Endothelial cell of umbilical vein (primary cell): ENCODE data around the gene NEK3. TPM values are rescaled to one million over a fixed set of nuclear protein-coding genes. Genes with fewer than 3 reads are reported as not detected.
"Not testable (repeated sequence)": the region's sequence is repeated elsewhere in the genome, so short reads cannot be mapped to it uniquely, and the experiment has no call there.

Source experiments
- Bru-seq: library from RNA; stranded (reverse); fragments of 400-500 nt; gene quantifications from one replicate; lab custom pipeline; 2021; lab: Mats Ljungman, UMichigan
- BruChase-seq, 2 experiments: library from RNA; stranded (reverse); fragments of 400-500 nt; gene quantifications; one replicate each; lab custom pipeline; 2021; lab: Mats Ljungman, UMichigan
- BruUV-seq: library from RNA; stranded (reverse); fragments of 400-500 nt; replicated peaks from 2 replicates; lab custom pipeline; 2021; lab: Mats Ljungman, UMichigan
- CTCF ChIA-PET: fragments of 300-600, 350-600 bp; sonication (Branson Sonifier 250); formaldehyde crosslinking; loops from one replicate; lab custom pipeline; 2021; ENCODE audit warnings: antibody characterized with exemption, inconsistent platforms; lab: Charles Lee
- POLR2A ChIA-PET: fragments of 300-600, 350-600 bp; sonication (Branson Sonifier 250); formaldehyde crosslinking; loops from one replicate; lab custom pipeline; 2021; ENCODE audit warnings: antibody characterized with exemption, inconsistent platforms; lab: Charles Lee
- DNase-seq: peaks from one replicate; pipeline ENCODE4 v3.0.0-alpha.2; 2011; ENCODE audit warnings: low read depth, low spot score
- FAIRE-seq: peaks from 2 replicates; lab custom pipeline; 2011; peaks lifted over from hg19 to GRCh38; lab: Jason Lieb, UNC
- H2AFZ ChIP-seq: 2 replicates; pipeline ENCODE4 v1.6.0; 2012; ENCODE audit warnings: low read depth, low read length, control low read depth, inconsistent platforms
- H3K27ac ChIP-seq: 2 replicates; pipeline ENCODE4 v1.5.1; 2011; ENCODE audit warnings: low read depth, mild to moderate bottlenecking, control low read depth, low read length, moderate library complexity; ENCODE audit not compliant: insufficient read depth
- H3K27me3 ChIP-seq, 2 experiments: 2 replicates each; pipeline versions ENCODE4 v1.6.0 to v1.6.1; 2011; ENCODE audit warnings: low read length in 2 of 2, mixed read lengths in 1 of 2; ENCODE audit not compliant: control insufficient read depth in 2 of 2, insufficient read depth in 2 of 2
- H3K36me3 ChIP-seq, 2 experiments: 2 replicates in 1 of 2; 3 replicates in 1 of 2; pipeline ENCODE4 v1.5.1; 2011; ENCODE audit warnings: low read length in 2 of 2, mild to moderate bottlenecking in 1 of 2, moderate library complexity in 1 of 2; ENCODE audit not compliant: control insufficient read depth in 2 of 2, insufficient read depth in 2 of 2; ENCODE audit errors: extremely low read depth in 1 of 2
- H3K4me1 ChIP-seq: 3 replicates; pipeline ENCODE4 v1.5.1; 2011; ENCODE audit warnings: mild to moderate bottlenecking, low read length; ENCODE audit not compliant: control insufficient read depth, insufficient read depth; ENCODE audit errors: extremely low read depth
- H3K4me2 ChIP-seq: 2 replicates; pipeline ENCODE4 v1.6.1; 2011; ENCODE audit warnings: low read length, control low read depth, mixed read lengths; ENCODE audit not compliant: insufficient read depth
- H3K4me3 ChIP-seq, 3 experiments: fragments of 200-600 bp in 1 of 3; sonication (generic), shearing (Covaris generic) in 1 of 3; replicated peaks in 1 of 3; 2 replicates each; pipeline ENCODE4 v1.5.1; 2011 to 2016; ENCODE audit warnings: control low read depth in 3 of 3, low read length in 3 of 3, mild to moderate bottlenecking in 2 of 3, inconsistent platforms in 1 of 3, low read depth in 1 of 3, moderate library complexity in 1 of 3; ENCODE audit not compliant: insufficient read depth in 1 of 3
- H3K79me2 ChIP-seq: 2 replicates; pipeline ENCODE4 v1.6.0; 2012; ENCODE audit warnings: low read length, inconsistent platforms; ENCODE audit not compliant: control insufficient read depth, insufficient read depth
- H3K9ac ChIP-seq: replicated peaks from 2 replicates; pipeline ENCODE3; 2011; ENCODE audit warnings: low read length, control low read depth; ENCODE audit not compliant: insufficient read depth; ENCODE audit errors: extremely low read depth
- H3K9me1 ChIP-seq: replicated peaks from 3 replicates; pipeline ENCODE4 v1.6.0; 2011; ENCODE audit warnings: mild to moderate bottlenecking, low read length; ENCODE audit not compliant: control insufficient read depth, insufficient read depth; ENCODE audit errors: extremely low read depth
- H3K9me3 ChIP-seq: replicated peaks from 2 replicates; pipeline ENCODE4 v1.5.1; 2012; ENCODE audit warnings: low read length, inconsistent platforms; ENCODE audit not compliant: control insufficient read depth, insufficient read depth
- H4K20me1 ChIP-seq: replicated peaks from 2 replicates; pipeline ENCODE3; 2011; ENCODE audit warnings: mild to moderate bottlenecking, low read length; ENCODE audit not compliant: control insufficient read depth, insufficient read depth; ENCODE audit errors: extremely low read depth
- FOS ChIP-seq: IDR thresholded peaks from 2 replicates; pipeline ENCODE4 v1.6.1; 2011; ENCODE audit warnings: mild to moderate bottlenecking, low read length, moderate library complexity, borderline replicate concordance; ENCODE audit not compliant: insufficient read depth
- GATA2 ChIP-seq: IDR thresholded peaks from 2 replicates; pipeline ENCODE4 v1.7.0; 2011; ENCODE audit warnings: low read depth, mild to moderate bottlenecking, moderate library complexity, mixed read lengths, low read length; ENCODE audit not compliant: insufficient read length, insufficient read depth
- MYC ChIP-seq: IDR thresholded peaks from one replicate; pipeline ENCODE4 v1.6.1; 2011; ENCODE audit warnings: mild to moderate bottlenecking, low read depth, low read length
- POLR2A ChIP-seq: IDR thresholded peaks from 2 replicates; pipeline ENCODE4 v1.6.1; 2012; ENCODE audit warnings: low read depth, mild to moderate bottlenecking, control low read depth, low read length
- POLR2AphosphoS5 ChIP-seq: IDR thresholded peaks from 2 replicates; pipeline ENCODE4 v1.6.1; 2012; ENCODE audit warnings: low read depth, mild to moderate bottlenecking, control low read depth, low read length, moderate library complexity; ENCODE audit not compliant: insufficient read depth
- dilution Hi-C: fragments of 300-500 bp; cut with MboI; formaldehyde crosslinking; loops from one replicate; pipeline ENCODE4 v1.15.0; 2019; ENCODE audit warnings: low sequenced_read_pairs; ENCODE audit not compliant: extremely low pct_ligation_motif_present
- intact Hi-C: fragments of 100-400 bp; cut with micrococcal nuclease; formaldehyde crosslinking; loops from one replicate; pipeline ENCODE4 v1.10.0; 2022
- long read RNA-seq: library from polyadenylated mRNA; stranded (forward); transcript quantifications from one replicate; pipeline ENCODE4 v2.0.0, GENCODE V29; 2021
- polyA minus RNA-seq, 3 experiments: library from RNA; depleted of rRNA, polyadenylated mRNA; stranded (reverse); fragments of >200 nt; gene quantifications; 1 replicate in 1 of 3; 2 replicates in 2 of 3; pipeline ENCODE4 v1.2.3, GENCODE V29; 2011
- polyA plus RNA-seq, 4 experiments: library from polyadenylated mRNA; depleted of rRNA in 3 of 4; stranded (reverse) in 3 of 4; unstranded in 1 of 4; fragments of >200 nt; gene quantifications; 2 replicates each; pipeline versions ENCODE4 v1.2.1 to v1.2.3, GENCODE V29; 2011 to 2012; ENCODE audit warnings: missing spikeins in 1 of 4
- total RNA-seq: library from RNA; stranded (reverse); gene quantifications from 2 replicates; pipeline ENCODE4 v1.2.3, GENCODE V29; 2021
- TF ChIP-seq, protein P1 (sequence below): IDR thresholded peaks from 2 replicates; pipeline ENCODE4 v1.6.1; 2011; ENCODE audit not compliant: insufficient read depth, insufficient read length
- TF ChIP-seq, protein P2 (sequence below), 2 donors: IDR thresholded peaks; 1 replicate in 1 of 2; 2 replicates in 1 of 2; pipeline ENCODE4 v1.5.1; 2011; ENCODE audit warnings: low read length in 2 of 2, mild to moderate bottlenecking in 2 of 2, moderate library complexity in 2 of 2, control low read depth in 1 of 2, inconsistent platforms in 1 of 2, low read depth in 1 of 2; ENCODE audit not compliant: insufficient read depth in 1 of 2; ENCODE audit errors: extremely low read depth in 1 of 2

The NEK3 gene, protein sequence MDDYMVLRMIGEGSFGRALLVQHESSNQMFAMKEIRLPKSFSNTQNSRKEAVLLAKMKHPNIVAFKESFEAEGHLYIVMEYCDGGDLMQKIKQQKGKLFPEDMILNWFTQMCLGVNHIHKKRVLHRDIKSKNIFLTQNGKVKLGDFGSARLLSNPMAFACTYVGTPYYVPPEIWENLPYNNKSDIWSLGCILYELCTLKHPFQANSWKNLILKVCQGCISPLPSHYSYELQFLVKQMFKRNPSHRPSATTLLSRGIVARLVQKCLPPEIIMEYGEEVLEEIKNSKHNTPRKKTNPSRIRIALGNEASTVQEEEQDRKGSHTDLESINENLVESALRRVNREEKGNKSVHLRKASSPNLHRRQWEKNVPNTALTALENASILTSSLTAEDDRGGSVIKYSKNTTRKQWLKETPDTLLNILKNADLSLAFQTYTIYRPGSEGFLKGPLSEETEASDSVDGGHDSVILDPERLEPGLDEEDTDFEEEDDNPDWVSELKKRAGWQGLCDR
- 13.8 and 23.5 TPM in 2 replicates for total RNA-seq
- polyA plus RNA-seq, result 8.3 and 10.3 TPM in 2 replicates
- polyA plus RNA-seq (2011; cell fraction: cytosol; rRNA removed), result 7.7 and 10.4 TPM in 2 replicates
- 39.0 and 44.9 TPM in 2 replicates for polyA plus RNA-seq (2011; cell fraction: nucleus; rRNA removed)
- polyA plus RNA-seq (2012), result 14.8 and 17.8 TPM in 2 replicates
- polyA minus RNA-seq, result 5.5 and 9.4 TPM in 2 replicates
- polyA minus RNA-seq (2011; cell fraction: cytosol; rRNA and poly(A)+ RNA removed), result 3.7 TPM
- 7.9 and 9.1 TPM in 2 replicates for polyA minus RNA-seq (2011; cell fraction: nucleus; rRNA and poly(A)+ RNA removed)
- percentile 75 among the genes with signal in this experiment for Bru-seq, nascent RNA
- BruChase-seq, experiment 1, labeled RNA remaining after a 6-hour chase, result percentile 49 among the genes with signal in this experiment
- percentile 66 among the genes with signal in this experiment for BruChase-seq, experiment 2, labeled RNA remaining after a 2-hour chase
- long read RNA-seq, transcript NEK3-205 (16 exons, 2,396 nt), result major isoform, 18 of 28 reads
- long read RNA-seq, partial matches to known transcripts, result 4 of 28 reads
- long read RNA-seq, other reads (novel, unspliced or antisense), result 5 of 28 reads

DNA sequence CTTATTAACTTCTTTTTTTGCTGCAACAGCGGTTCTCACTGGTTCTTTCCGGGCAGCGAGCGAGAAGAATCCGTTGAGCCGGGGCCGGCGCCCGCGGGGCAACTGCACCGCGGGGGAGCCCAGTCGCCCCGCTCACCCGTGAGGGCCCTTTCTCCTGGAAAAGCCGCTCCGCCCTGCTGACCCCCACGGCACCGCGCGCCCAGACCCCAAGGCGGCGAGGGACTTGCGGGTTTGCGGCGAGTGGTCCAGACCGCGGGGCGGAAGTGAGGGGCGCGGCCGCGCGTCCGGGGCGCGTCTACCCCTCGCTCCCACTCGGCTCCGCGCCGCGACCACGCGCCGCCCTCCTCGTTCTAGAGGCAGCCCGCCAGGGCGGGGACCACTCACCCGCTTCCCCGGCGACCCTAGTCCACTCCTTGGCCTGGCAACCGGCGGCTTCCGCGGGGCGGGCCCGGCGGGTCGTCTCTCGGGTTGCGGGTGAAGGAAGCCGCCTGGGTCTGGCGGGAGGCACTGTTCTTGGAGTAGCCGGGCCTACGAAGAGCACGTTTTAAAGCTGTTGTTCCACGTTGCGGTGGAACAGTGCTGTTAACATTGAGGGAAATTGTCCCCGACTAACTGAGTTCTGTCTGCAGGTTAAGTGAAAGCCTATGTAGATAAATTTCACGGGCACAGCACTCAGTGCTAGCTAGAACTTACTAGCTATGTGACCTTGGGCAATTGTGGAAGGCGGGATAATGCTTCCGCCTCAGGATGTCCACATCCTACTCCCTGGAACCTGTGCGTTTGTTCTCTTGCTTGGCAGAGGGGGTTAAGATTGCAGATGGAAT is at the start of gene NEK3:
NEK3 (minus strand) TSS at position 439 of the 824 bp plus-strand sequence. CDS start 3,406 bp downstream, outside the sequence.
- no peaks in the 10 kb centered on the region for H3K36me3 ChIP-seq
- H3K9ac ChIP-seq, result peak within 1 kb of the TSS; percentile 83
- peak within 1 kb of the TSS; percentile 46 for H3K27ac ChIP-seq
- H3K9me3 ChIP-seq, result no peaks in the 10 kb centered on the region
- peak within 1 kb of the TSS; percentile 94 for H3K4me2 ChIP-seq
- CTCF ChIA-PET, result interaction anchor here (1.0 to 1.3 kb wide), 2 partner anchors 35 to 42 kb away, joined by 3 read pairs; no protein-coding TSS in a partner anchor
- peak within 1 kb of the TSS; percentile 26 for H2AFZ ChIP-seq
- H4K20me1 ChIP-seq, result no peaks in the 10 kb centered on the region
- TF ChIP-seq, protein P1, sequence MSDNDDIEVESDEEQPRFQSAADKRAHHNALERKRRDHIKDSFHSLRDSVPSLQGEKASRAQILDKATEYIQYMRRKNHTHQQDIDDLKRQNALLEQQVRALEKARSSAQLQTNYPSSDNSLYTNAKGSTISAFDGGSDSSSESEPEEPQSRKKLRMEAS, result peak; percentile 81
- no peak for TF ChIP-seq MYC
- no peak for TF ChIP-seq POLR2A
- TF ChIP-seq FOS, result no peak
- TF ChIP-seq, protein P2, sequence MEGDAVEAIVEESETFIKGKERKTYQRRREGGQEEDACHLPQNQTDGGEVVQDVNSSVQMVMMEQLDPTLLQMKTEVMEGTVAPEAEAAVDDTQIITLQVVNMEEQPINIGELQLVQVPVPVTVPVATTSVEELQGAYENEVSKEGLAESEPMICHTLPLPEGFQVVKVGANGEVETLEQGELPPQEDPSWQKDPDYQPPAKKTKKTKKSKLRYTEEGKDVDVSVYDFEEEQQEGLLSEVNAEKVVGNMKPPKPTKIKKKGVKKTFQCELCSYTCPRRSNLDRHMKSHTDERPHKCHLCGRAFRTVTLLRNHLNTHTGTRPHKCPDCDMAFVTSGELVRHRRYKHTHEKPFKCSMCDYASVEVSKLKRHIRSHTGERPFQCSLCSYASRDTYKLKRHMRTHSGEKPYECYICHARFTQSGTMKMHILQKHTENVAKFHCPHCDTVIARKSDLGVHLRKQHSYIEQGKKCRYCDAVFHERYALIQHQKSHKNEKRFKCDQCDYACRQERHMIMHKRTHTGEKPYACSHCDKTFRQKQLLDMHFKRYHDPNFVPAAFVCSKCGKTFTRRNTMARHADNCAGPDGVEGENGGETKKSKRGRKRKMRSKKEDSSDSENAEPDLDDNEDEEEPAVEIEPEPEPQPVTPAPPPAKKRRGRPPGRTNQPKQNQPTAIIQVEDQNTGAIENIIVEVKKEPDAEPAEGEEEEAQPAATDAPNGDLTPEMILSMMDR (IDR thresholded peaks at IDR 0.05; ENCODE audit: extremely low read depth in 1 of 2, insufficient read depth in 1 of 2, low read depth in 1 of 2, low read length in 2 of 2), result no peak
- TF ChIP-seq POLR2AphosphoS5, result peak; percentile 57
- no peak for TF ChIP-seq GATA2
- peaks cover 52% of the 10 kb centered on the region for H3K4me1 ChIP-seq
- dilution Hi-C loops (no loop called here), intact Hi-C loops (loop anchor here (2.0 to 10.0 kb wide), 2 partner anchors 31 to 295 kb away; partner anchors contain the start of genes CKAP2, NEK5 and VPS36)
- FAIRE-seq, result no peak
- no peaks in the 10 kb centered on the region for H3K27me3 ChIP-seq
- H3K79me2 ChIP-seq, result peaks cover 2% of the 10 kb centered on the region
- POLR2A ChIA-PET, result interaction anchor here (0.5 to 0.9 kb wide), 2 partner anchors 706 to 1006 kb away, joined by 3 to 7 read pairs; no protein-coding TSS in a partner anchor
- DNase-seq, result peak; percentile 71
- H3K4me3 ChIP-seq, result peak within 1 kb of the TSS; percentile 81 to 92 (median 90)
- BruUV-seq, result TSS peak; percentile 16
- no peaks in the 10 kb centered on the region for H3K9me1 ChIP-seq

DNA sequence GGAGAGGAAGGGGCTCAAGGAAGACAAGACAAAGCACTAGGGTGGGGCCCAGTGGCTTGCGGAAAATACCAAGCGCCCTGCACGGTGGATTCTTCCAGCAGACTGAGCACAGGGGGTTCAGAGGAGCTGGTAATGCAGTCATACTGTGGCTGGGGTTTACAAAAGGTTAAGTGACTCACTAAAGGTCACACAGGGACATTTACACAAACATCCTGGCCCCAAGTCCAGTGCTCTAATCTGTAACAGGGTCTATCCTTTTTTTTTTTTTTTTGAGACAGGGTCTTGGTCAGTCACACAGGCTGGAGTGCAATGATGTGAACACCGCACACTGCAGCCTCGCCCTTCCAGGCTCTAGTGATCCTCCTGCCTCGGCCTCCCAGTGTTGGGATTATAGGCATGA is 49.0 kb upstream of the NEK3 start:
- H3K27ac ChIP-seq, H3K4me2 ChIP-seq, CTCF ChIA-PET, H2AFZ ChIP-seq, H4K20me1 ChIP-seq, H3K9ac ChIP-seq, H3K27me3 ChIP-seq, DNase-seq, H3K79me2 ChIP-seq, H3K4me3 ChIP-seq, H3K9me3 ChIP-seq, H3K4me1 ChIP-seq, POLR2A ChIA-PET, dilution Hi-C loops, H3K36me3 ChIP-seq, H3K9me1 ChIP-seq, BruUV-seq: not testable (repeated sequence)
- intact Hi-C loops, result loop anchor here (10.0 kb wide), 1 partner anchor 754 kb away; the partner anchor contains the start of gene INTS6
- peak; percentile 83 for FAIRE-seq
